Ishikawa (cell line): ENCODE results near the gene DLST.

ENCODE experiments used
- CEBPB ChIP-seq: IDR thresholded peaks from 2 replicates; pipeline ENCODE4 v1.6.1; 2012
- CREB1 ChIP-seq: IDR thresholded peaks from 2 replicates; pipeline ENCODE4 v1.6.1; 2012; ENCODE audit warnings: low read depth
- EGR1 ChIP-seq: IDR thresholded peaks from 2 replicates; pipeline ENCODE4 v1.6.1; 2012
- EP300 ChIP-seq: IDR thresholded peaks from 2 replicates; pipeline ENCODE4 v1.6.1; 2012; ENCODE audit warnings: borderline replicate concordance
- FOXM1 ChIP-seq: IDR thresholded peaks from 2 replicates; pipeline ENCODE4 v1.6.1; 2012; ENCODE audit warnings: low read depth, borderline replicate concordance
- MAX ChIP-seq: IDR thresholded peaks from 2 replicates; pipeline ENCODE4 v1.6.1; 2012
- NFIC ChIP-seq: IDR thresholded peaks from 2 replicates; pipeline ENCODE4 v1.6.1; 2012
- RAD21 ChIP-seq: IDR thresholded peaks from 2 replicates; pipeline ENCODE4 v1.6.1; 2012; ENCODE audit warnings: low read depth
- REST ChIP-seq: IDR thresholded peaks from 2 replicates; pipeline ENCODE4 v1.6.1; 2012; ENCODE audit warnings: low read depth, mild to moderate bottlenecking
- TAF1 ChIP-seq: IDR thresholded peaks from 2 replicates; pipeline ENCODE4 v1.6.1; 2012; ENCODE audit warnings: low read depth, mild to moderate bottlenecking
- TCF12 ChIP-seq: IDR thresholded peaks from 2 replicates; pipeline ENCODE4 v1.6.1; 2012; ENCODE audit warnings: low read depth
- TEAD4 ChIP-seq: IDR thresholded peaks from 2 replicates; pipeline ENCODE4 v1.6.1; 2012
- USF1 ChIP-seq: IDR thresholded peaks from 2 replicates; pipeline ENCODE4 v1.6.1; 2012
- YY1 ChIP-seq: IDR thresholded peaks from 2 replicates; pipeline ENCODE4 v1.6.1; 2012; ENCODE audit warnings: low read depth
- ZBTB7A ChIP-seq: IDR thresholded peaks from 2 replicates; pipeline ENCODE4 v1.6.1; 2012; ENCODE audit warnings: low read depth

Gene DLST

GRCh38 chr14:74936151-74936550 lies 54.4 kb downstream of the DLST start:
- TF ChIP-seq EGR1 (no peak), CREB1 (no peak), FOXM1 (no peak), NFIC (no peak), RAD21 (no peak), TEAD4 (no peak)

- TF ChIP-seq TCF12 (no peak), CREB1 (no peak), EP300 (no peak), EGR1 (no peak), ZBTB7A (no peak), CEBPB (no peak)
These were observed 55.0 kb downstream of the DLST start for GRCh38 chr14:74936731-74937130.

- TF ChIP-seq TCF12 = no peak
- TF ChIP-seq TEAD4 = no peak
- TF ChIP-seq MAX = no peak
- TF ChIP-seq FOXM1 = no peak
These were observed 55.5 kb downstream of the DLST start for GRCh38 chr14:74937171-74937570.

GRCh38 chr14:74938531-74939495 lies 57.1 kb downstream of the DLST start:
- no peak for TF ChIP-seq EGR1
- no peak for TF ChIP-seq ZBTB7A
- no peak for TF ChIP-seq NFIC
- no peak for TF ChIP-seq TEAD4
- TF ChIP-seq CEBPB = no peak
- TF ChIP-seq YY1 = no peak
- TF ChIP-seq RAD21 = no peak
- TF ChIP-seq TCF12 = no peak
- TF ChIP-seq FOXM1 = no peak
- TF ChIP-seq MAX = no peak
- no peak for TF ChIP-seq USF1
- TF ChIP-seq EP300 = no peak
- TF ChIP-seq TAF1 = no peak
- TF ChIP-seq REST = no peak
- TF ChIP-seq CREB1 = no peak

GRCh38 chr14:74940956-74941565 lies 59.3 kb downstream of the DLST start:
- TF ChIP-seq REST (no peak), NFIC (no peak), CREB1 (no peak), EP300 (no peak), USF1 (no peak), ZBTB7A (no peak), TEAD4 (no peak), FOXM1 (no peak), RAD21 (no peak), YY1 (no peak), TCF12 (no peak), EGR1 (no peak), CEBPB (no peak), TAF1 (no peak), MAX (no peak)
